ENCODE measurements around the gene TTLL5. TPM values are rescaled to one million over a fixed set of nuclear protein-coding genes. Genes with fewer than 3 reads are reported as not detected.

TTLL5 gene
- total and polyA plus RNA-seq, 9 of the 15 experiments (the other 6 are each of a cell fraction or from before 2014, with no cell fraction given), result 4.1 to 18.9 (median 12.6) TPM

DNA sequence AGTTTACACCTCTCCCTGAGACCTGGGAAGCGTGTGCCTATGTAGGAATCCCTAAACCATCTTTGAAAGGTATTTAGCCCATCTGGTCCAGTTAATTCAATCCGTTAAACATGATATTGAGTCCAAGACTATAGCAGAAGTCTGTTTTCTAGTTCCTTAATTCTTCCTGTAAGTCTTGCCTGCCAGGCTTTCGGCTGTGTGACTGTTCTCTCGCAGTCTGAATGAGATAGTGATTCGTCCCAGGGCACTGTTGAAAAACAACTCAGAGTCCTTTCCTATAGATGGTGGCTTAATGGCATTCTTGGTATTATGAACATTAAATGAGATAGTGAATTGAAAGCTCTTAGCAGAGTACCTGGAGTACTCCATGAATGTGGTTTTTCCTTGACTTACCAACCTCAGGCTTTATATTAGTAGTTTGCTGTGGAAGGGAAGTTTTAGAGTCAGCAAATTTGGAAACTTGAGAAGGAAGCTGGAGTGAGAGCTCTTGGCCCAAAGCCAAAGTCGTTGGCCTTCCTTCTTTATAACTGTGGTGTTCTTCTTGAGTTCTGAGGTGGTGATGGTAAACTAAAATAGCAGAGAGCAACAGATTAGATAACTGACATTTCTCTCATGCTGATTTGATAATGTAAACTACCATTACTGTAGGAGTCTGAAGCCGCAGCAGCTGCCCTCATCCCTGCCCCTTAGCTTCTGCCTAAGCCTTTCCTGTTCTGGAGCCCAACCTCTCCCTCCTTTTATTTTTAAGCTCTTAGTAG, 244.3 kb downstream of the TTLL5 start:
- WGBS (ENCODE audit: insufficient coverage, low coverage, missing lambda C conversion rate), result 19% methylated on average over 7 of the region's 7 CpGs
- H3K4me2 ChIP-seq (ENCODE audit: insufficient read depth, low read length), result peak overlapping the region; percentile 2; the same call in 1 of the 2 replicates
- ChIA-PET CTCF (ENCODE audit: low intra/inter-chr PET ratio) (interaction anchor here (0.5 to 0.7 kb wide), 2 partner anchors 76 to 1319 kb away, joined by 3 read pairs; partner anchors contain the start of gene TGFB3), POLR2A (no interaction called here)
- 0 out of 2 replicates have a peak overlapping the region, but pooled peaks have one; percentile 7 for H2AFZ ChIP-seq (ENCODE audit: low read depth, low read length)
- no peaks in the 10 kb centered on the region for H4K20me1 ChIP-seq (replicated peaks; ENCODE audit: control insufficient read depth, insufficient read depth, low read length)
- H3K27ac ChIP-seq (ENCODE audit: extremely low read depth, low read depth, low read length), result peak overlapping the region; percentile 5; the same call in 1 of the 3 replicates
- intact Hi-C loops (cut with micrococcal nuclease), result no loop called here
- ATAC-seq (no peak; the same call in 2 of the 3 replicates), DNase-seq (ENCODE audit: extremely low read depth in 1 of 4, low spot score in 3 of 4) (peak in 1 of 4 experiments; percentile 52), FAIRE-seq (no peak)
- H3K4me1 ChIP-seq (replicated peaks in 1 of 2; ENCODE audit: control insufficient read depth in 2 of 2, insufficient read depth in 2 of 2, low read length in 2 of 2), result peaks cover 2 to 6% of the 10 kb centered on the region in 2 experiments; a peak in 2 of 5 replicates
- no TSS peak for BruUV-seq (replicated peaks)
- H3K4me3 ChIP-seq, result no peak overlapping the region
- H3K27me3 ChIP-seq (ENCODE audit: control insufficient read depth in 2 of 2, insufficient read depth in 2 of 2, low read length in 2 of 2), result no peaks in the 10 kb centered on the region
- H3K9me3 ChIP-seq (replicated peaks; ENCODE audit: control insufficient read depth, insufficient read depth, low read depth, low read length), result no peaks in the 10 kb centered on the region
- H3K79me2 ChIP-seq (ENCODE audit: control insufficient read depth, insufficient read depth, low read length), result no peaks in the 10 kb centered on the region
- in situ Hi-C loops (cut with MboI), result loop anchor here (5.0 kb wide), 1 partner anchor 77 kb away; the partner anchor contains the start of gene TGFB3
- TF ChIP-seq, protein P1, sequence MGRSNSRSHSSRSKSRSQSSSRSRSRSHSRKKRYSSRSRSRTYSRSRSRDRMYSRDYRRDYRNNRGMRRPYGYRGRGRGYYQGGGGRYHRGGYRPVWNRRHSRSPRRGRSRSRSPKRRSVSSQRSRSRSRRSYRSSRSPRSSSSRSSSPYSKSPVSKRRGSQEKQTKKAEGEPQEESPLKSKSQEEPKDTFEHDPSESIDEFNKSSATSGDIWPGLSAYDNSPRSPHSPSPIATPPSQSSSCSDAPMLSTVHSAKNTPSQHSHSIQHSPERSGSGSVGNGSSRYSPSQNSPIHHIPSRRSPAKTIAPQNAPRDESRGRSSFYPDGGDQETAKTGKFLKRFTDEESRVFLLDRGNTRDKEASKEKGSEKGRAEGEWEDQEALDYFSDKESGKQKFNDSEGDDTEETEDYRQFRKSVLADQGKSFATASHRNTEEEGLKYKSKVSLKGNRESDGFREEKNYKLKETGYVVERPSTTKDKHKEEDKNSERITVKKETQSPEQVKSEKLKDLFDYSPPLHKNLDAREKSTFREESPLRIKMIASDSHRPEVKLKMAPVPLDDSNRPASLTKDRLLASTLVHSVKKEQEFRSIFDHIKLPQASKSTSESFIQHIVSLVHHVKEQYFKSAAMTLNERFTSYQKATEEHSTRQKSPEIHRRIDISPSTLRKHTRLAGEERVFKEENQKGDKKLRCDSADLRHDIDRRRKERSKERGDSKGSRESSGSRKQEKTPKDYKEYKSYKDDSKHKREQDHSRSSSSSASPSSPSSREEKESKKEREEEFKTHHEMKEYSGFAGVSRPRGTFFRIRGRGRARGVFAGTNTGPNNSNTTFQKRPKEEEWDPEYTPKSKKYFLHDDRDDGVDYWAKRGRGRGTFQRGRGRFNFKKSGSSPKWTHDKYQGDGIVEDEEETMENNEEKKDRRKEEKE (IDR thresholded peaks at IDR 0.05; ENCODE audit: borderline replicate concordance in 1 of 2, control insufficient read depth in 1 of 2, low read depth in 2 of 2, low read length in 1 of 2), result no peak
- TF ChIP-seq ZNF23 (CRISPR knock-in tag; IDR thresholded peaks at IDR 0.05) (no peak), ADNP (tag; IDR thresholded peaks at IDR 0.05) (no peak), ZNF316 (IDR thresholded peaks at IDR 0.05) (peak; percentile 77), MAFF (IDR thresholded peaks at IDR 0.05; ENCODE audit: low read length) (peak; percentile 30; the same call in 1 of the 2 replicates), SAFB2 (IDR thresholded peaks at IDR 0.05; ENCODE audit: borderline replicate concordance, low read depth, low read length, severe bottlenecking) (no peak), CBFA2T2 (conservative IDR thresholded peaks at IDR 0.05) (no peak), SRF (CRISPR knock-in tag; IDR thresholded peaks at IDR 0.05) (no peak), ZNF134 (CRISPR knock-in tag; conservative IDR thresholded peaks at IDR 0.05) (no peak), ZNF699 (CRISPR knock-in tag; IDR thresholded peaks at IDR 0.05; ENCODE audit: insufficient replicate concordance) (no peak), NFIC (IDR thresholded peaks at IDR 0.05) (peak; percentile 93), NFIX (CRISPR knock-in tag; IDR thresholded peaks at IDR 0.05; ENCODE audit: low read depth) (peak; percentile 38), C11orf30 (IDR thresholded peaks at IDR 0.05; ENCODE audit: low read depth) (peak; percentile 74), DNMT1 (IDR thresholded peaks at IDR 0.05) (no peak), MAFG (tag; conservative IDR thresholded peaks at IDR 0.05) (0 out of 2 replicates have a peak, but pooled peaks have one; percentile 16), MAFK (IDR thresholded peaks at IDR 0.05; ENCODE audit: low read length) (peak; percentile 9; the same call in 1 of the 2 replicates)
- no peaks in the 10 kb centered on the region for H3K9me1 ChIP-seq (ENCODE audit: control insufficient read depth, insufficient read depth, low read length)
- H3K9ac ChIP-seq (ENCODE audit: insufficient read depth in 1 of 2, low read depth in 2 of 2, low read length in 2 of 2), result no peak overlapping the region
- no peaks in the 10 kb centered on the region for H3K36me3 ChIP-seq (ENCODE audit: control insufficient read depth, insufficient read depth, low read length)
